ENCODE data around the gene SHH.

Gene SHH

DNA sequence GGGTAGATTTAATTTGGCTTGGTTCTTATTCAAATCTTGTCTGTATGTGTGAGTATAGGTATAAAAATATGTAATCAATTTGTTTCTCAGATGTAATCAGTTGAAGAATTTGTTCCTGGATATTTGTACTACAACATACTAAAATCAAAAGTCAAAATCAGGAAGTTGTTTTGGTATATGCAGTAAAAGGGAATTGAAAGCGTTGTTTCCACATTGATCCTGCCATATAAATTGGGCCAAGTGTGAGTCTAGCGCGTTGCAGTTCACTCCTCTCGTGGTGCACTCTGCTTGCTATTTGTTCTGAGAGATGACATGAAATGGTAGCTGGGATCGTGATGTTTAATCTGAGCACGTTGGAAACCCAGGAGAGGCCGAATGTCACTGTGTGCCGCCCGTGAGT is 55.9 kb downstream of the SHH start:
- no peak overlapping the region for H3K27ac ChIP-seq
- TF ChIP-seq, protein P1, sequence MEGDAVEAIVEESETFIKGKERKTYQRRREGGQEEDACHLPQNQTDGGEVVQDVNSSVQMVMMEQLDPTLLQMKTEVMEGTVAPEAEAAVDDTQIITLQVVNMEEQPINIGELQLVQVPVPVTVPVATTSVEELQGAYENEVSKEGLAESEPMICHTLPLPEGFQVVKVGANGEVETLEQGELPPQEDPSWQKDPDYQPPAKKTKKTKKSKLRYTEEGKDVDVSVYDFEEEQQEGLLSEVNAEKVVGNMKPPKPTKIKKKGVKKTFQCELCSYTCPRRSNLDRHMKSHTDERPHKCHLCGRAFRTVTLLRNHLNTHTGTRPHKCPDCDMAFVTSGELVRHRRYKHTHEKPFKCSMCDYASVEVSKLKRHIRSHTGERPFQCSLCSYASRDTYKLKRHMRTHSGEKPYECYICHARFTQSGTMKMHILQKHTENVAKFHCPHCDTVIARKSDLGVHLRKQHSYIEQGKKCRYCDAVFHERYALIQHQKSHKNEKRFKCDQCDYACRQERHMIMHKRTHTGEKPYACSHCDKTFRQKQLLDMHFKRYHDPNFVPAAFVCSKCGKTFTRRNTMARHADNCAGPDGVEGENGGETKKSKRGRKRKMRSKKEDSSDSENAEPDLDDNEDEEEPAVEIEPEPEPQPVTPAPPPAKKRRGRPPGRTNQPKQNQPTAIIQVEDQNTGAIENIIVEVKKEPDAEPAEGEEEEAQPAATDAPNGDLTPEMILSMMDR (conservative IDR thresholded peaks at IDR 0.05) = no peak

DNA sequence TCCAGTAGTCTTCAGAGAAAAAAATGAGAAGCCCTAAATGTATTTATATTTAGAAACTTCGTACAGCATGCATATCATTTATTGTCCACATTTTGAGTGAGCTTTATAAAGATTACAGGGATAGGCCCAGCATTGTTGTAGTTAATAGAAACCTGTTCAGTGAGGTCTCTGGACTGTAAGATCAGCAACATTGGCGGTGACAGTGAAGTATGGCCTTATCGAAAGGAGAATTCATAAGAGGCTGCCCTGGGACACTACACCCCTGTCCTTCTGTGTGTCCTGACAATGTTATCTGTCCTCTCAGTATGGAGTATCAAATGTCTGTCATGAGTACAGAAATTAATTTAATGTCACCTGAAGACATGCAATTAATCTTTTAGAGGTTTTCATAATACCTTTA is 57.2 kb downstream of the SHH start:
- TF ChIP-seq, protein P1 (conservative IDR thresholded peaks at IDR 0.05) = no peak
- no peak overlapping the region for H3K27ac ChIP-seq

DNA sequence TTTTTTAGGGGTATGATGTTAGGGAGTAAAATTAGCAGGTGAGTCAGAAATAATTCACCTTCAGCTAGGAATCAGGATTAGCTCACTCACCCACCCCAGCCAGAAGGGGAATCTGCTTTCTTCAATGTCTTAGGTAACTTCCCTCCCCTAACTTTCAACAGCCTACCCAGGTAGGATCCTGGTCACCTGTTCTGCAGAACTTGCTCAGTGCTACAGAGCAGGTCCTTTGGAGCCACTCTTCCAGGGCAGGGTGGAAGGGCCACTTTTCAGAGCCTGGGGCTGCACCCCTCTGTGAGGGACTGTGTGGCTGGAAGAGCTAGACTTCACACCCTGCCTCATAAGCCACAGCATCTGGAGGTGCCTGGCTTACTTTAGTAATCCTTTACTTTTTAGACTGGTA is 58.1 kb downstream of the SHH start:
- TF ChIP-seq, protein P1 (conservative IDR thresholded peaks at IDR 0.05) = no peak
- no peak overlapping the region for H3K27ac ChIP-seq

DNA sequence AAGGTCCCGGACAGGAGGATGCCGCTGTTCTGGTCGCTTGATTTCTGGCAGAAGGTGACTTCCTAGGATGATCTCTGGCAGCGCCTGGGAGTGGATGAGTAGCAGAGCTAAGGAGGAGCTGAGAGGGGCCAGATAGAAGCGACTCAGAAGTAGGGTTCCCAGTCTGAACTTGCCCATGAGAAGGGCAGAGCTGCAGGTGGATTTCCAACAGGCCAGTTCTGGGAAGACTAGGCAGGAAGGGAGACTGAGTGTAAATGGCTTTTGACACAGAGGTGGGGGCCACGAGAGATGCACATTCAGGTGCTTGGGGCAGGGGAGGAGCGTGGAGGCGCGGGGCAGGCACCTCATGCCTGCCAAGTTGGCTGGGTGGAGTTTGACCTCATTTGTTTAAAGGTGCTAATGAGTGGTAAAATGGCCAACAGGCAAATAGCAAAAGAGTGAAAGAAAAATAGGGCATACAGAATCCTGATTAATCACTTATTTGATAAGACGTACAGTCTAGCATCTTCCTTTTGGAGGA is 58.8 kb downstream of the SHH start:
- no peak overlapping the region for H3K27ac ChIP-seq
- TF ChIP-seq, protein P1 (conservative IDR thresholded peaks at IDR 0.05) = no peak

DNA sequence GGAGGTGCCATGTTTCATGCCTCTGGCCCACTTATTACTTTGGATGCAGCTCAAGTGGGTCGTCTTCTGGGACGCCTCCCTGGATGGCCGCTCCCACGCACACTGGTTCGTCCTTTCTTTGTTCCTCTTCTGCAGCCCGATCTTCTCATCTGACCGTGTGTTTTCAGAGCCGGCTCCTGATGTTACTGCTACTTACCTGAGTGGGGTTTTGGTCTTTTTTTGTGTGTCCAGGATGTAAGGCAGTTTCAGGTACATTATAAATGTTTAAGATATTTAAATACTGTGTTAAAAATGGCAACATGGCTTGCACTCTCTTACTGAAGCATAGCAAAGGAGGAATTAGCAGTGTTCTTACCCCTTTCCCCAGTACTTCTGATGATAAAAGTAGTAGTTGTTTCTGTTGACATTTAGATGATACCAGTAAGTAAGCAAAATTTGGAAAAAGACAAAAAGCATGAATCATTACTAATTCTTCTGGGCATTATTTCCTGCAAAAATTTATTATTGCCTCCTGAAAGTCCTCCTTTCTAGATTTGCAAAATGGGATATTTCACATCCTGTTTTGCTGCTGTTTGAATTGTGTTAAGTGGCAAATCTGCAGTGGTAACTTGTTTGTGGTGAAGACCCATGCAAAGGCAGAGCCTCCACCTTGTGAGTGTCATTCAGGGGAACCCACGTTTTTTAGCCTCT is 59.4 kb downstream of the SHH start:
- TF ChIP-seq, protein P1 (conservative IDR thresholded peaks at IDR 0.05) = no peak
- no peak overlapping the region for H3K27ac ChIP-seq

DNA sequence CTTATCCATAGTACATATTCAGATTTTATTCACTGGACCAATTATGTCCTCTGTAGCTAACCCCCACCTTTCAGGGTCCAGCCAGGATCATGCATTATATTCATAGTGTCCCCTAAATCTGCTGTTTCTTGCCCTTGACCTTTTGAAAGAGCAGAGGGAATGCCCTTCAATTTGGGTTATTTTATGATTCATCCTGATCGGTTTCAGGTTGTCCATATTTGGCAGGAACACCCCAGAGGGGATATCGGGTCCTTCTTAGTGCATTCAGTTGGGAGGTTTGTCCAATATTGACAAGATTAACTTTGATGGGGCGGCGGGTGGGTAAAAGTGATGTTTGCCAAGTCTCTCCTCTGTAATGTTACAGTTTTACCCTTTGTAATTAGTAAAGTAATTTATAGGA is 60.9 kb downstream of the SHH start:
- TF ChIP-seq, protein P1 (conservative IDR thresholded peaks at IDR 0.05) = no peak
- H3K27ac ChIP-seq = no peak overlapping the region; the same call in 1 of the 2 replicates

DNA sequence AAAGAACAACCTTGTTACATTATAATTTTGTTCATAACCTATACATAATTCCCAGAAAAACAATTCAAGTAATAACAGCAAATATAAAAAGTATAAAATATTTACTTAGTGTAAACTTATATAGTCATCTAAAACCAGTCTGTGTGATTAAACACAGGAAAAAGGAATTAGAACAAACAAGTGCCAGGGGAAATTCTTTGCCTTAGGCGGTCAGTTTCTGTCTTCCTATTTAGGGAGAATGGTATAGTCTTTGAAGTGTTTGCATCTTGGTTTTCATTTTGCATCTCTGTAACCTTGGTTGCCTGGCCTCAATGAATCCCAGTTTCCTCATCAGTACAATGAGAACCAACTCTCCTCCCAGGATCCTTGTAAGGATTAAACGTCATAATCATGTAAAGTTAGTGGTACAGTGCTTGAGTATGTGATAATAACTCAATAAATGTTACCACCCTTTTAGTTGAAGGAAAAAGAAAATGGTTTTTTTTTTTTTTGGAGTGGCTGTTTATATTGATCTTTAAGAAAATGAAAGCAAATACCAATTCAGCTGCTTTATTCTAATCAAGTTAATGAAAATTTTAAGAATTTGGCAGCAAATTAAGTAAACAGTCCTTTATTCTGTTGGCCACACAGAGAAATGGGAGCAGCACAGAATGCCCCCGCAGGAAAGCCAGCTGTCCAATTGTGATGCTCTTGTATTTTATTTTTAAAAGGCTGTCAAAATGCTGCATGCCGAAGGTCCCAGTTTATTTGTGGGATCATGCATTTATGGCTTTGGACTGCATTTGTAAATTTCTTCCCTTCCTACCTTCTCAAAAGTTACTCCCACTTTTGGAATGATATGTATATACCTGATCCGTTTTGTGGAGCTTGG is 61.8 kb downstream of the SHH start:
- peak overlapping the region; percentile 32 for H3K27ac ChIP-seq
- TF ChIP-seq, protein P1 (conservative IDR thresholded peaks at IDR 0.05) = no peak
